Fibroblast of lung (primary cell): Measurements from ENCODE around the gene COPZ2. TPM values are rescaled to one million over a fixed set of nuclear protein-coding genes. Genes with fewer than 3 reads are reported as not detected.
"Not testable (repeated sequence)": the region's sequence is repeated elsewhere in the genome, so short reads cannot be mapped to it uniquely, and the experiment has no call there.

Experiments
- DNase-seq, 2 donors: peaks; one replicate each; pipeline versions ENCODE4 v3.0.0 to v3.0.0-alpha.2; 2010; ENCODE audit warnings: low read depth in 2 of 2
- H2AFZ ChIP-seq: 2 replicates; pipeline ENCODE4 v1.5.1; 2012; ENCODE audit warnings: low read length, control low read depth, inconsistent platforms
- H3K27ac ChIP-seq: 2 replicates; pipeline ENCODE4 v1.5.1; 2011; ENCODE audit warnings: low read length, control low read depth; ENCODE audit not compliant: insufficient read depth
- H3K27me3 ChIP-seq: 2 replicates; pipeline ENCODE4 v1.5.1; 2011; ENCODE audit warnings: mild to moderate bottlenecking, low read length; ENCODE audit not compliant: control insufficient read depth, insufficient read depth
- H3K36me3 ChIP-seq: 2 replicates; pipeline ENCODE4 v1.5.1; 2011; ENCODE audit warnings: low read length; ENCODE audit not compliant: control insufficient read depth, insufficient read depth
- H3K4me1 ChIP-seq: 2 replicates; pipeline ENCODE4 v1.5.1; 2011; ENCODE audit warnings: low read length; ENCODE audit not compliant: control insufficient read depth, insufficient read depth; ENCODE audit errors: extremely low read depth
- H3K4me2 ChIP-seq: 2 replicates; pipeline ENCODE4 v1.5.1; 2011; ENCODE audit warnings: low read length, control low read depth; ENCODE audit not compliant: insufficient read depth; ENCODE audit errors: extremely low read depth
- H3K4me3 ChIP-seq, 4 experiments: fragments of 200-600 bp in 1 of 4; sonication (generic) in 1 of 4; replicated peaks in 1 of 4; 2 replicates each; pipeline ENCODE4 v1.5.1; 2011 to 2016; ENCODE audit warnings: low read length in 4 of 4, low read depth in 3 of 4, mild to moderate bottlenecking in 3 of 4, control low read depth in 2 of 4, inconsistent platforms in 1 of 4, mixed read lengths in 1 of 4; ENCODE audit not compliant: insufficient read depth in 1 of 4; ENCODE audit errors: control extremely low read depth in 1 of 4
- H3K79me2 ChIP-seq: 2 replicates; pipeline ENCODE4 v1.5.1; 2012; ENCODE audit warnings: mild to moderate bottlenecking, low read length, inconsistent platforms; ENCODE audit not compliant: control insufficient read depth, insufficient read depth
- H3K9ac ChIP-seq: 2 replicates; pipeline ENCODE4 v1.5.1; 2011; ENCODE audit warnings: mild to moderate bottlenecking, low read length, control low read depth; ENCODE audit not compliant: insufficient read depth
- H3K9me3 ChIP-seq: 2 replicates; pipeline ENCODE4 v1.5.1; 2012; ENCODE audit warnings: low read depth, low read length; ENCODE audit not compliant: control insufficient read depth, insufficient read depth
- H4K20me1 ChIP-seq: 2 replicates; pipeline ENCODE4 v1.5.1; 2011; ENCODE audit warnings: low read length; ENCODE audit not compliant: control insufficient read depth, insufficient read depth; ENCODE audit errors: extremely low read depth
- EZH2 ChIP-seq: IDR thresholded peaks from 2 replicates; pipeline ENCODE4 v1.5.1; 2012; ENCODE audit warnings: low read length, control low read depth, mild to moderate bottlenecking; ENCODE audit errors: missing control alignments
- polyA minus RNA-seq: library from RNA; depleted of rRNA, polyadenylated mRNA; stranded (reverse); fragments of >200 nt; gene quantifications from 2 replicates; pipeline ENCODE4 v1.2.3, GENCODE V29; 2011; ENCODE audit warnings: low replicate concordance
- polyA plus RNA-seq, 2 donors: library from polyadenylated mRNA; depleted of rRNA in 1 of 2; stranded (reverse) in 1 of 2; unstranded in 1 of 2; fragments of >200 nt; gene quantifications; 2 replicates each; pipeline ENCODE4 v1.2.1, GENCODE V29; 2011 to 2012; ENCODE audit warnings: missing spikeins in 1 of 2
- total RNA-seq: library from RNA; depleted of rRNA; stranded (reverse); fragments of >200 nt; gene quantifications from 2 replicates; pipeline ENCODE4 v1.2.1, GENCODE V29; 2014
- TF ChIP-seq, protein P1 (sequence below), 2 donors: IDR thresholded peaks in 1 of 2; conservative IDR thresholded peaks in 1 of 2; 1 replicate in 1 of 2; 2 replicates in 1 of 2; pipeline ENCODE4 v1.5.1; 2011 to 2012; ENCODE audit warnings: low read length in 2 of 2, control low read depth in 1 of 2, inconsistent platforms in 1 of 2, low read depth in 1 of 2, mild to moderate bottlenecking in 1 of 2

COPZ2 gene, protein sequence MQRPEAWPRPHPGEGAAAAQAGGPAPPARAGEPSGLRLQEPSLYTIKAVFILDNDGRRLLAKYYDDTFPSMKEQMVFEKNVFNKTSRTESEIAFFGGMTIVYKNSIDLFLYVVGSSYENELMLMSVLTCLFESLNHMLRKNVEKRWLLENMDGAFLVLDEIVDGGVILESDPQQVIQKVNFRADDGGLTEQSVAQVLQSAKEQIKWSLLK
- 49.8 and 63.1 TPM in 2 replicates for total RNA-seq
- polyA plus RNA-seq = 97.9 and 104 TPM in 2 replicates
- 130 and 148 TPM in 2 replicates for polyA plus RNA-seq (2012)
- polyA minus RNA-seq = 61.9 and 91.5 TPM in 2 replicates

DNA sequence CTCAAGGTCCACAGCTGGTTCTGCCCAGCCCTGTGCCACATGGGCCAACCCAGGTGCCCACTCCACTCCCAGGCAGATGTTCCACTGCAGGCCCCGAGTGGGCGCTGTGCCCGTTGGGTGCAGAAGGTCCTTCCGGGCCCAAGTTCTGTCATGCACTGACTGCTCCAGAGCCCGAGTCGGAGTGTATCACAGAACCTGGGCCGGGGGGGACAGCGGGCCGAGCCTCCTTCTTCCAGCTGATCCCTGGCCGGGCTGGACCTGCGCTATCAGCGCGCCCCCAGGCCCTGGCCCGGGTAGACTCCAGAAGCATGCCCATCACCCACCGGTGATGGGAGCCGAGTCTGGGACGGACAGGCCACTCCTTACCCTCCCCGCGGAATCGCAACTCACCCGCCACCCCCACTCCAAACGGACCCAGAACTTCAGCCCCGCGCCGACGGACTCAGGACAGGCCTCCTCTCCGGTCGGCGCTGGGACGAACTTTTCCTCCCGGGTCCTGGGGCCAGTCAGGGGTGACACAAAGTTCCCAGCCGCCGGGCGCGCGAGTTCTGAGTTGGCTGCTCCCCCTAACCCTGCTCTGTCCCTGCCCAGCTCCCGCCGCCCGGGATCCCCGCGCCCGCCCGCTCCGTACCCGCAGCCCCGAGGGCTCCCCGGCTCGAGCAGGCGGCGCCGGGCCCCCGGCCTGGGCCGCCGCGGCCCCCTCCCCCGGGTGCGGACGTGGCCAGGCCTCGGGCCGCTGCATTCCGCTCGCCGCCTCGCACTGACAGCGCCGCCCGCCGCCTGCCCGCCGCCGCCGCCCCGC lies at the start of gene COPZ2:
TSS of gene COPZ2 (minus strand) at position 762 of the 802 bp plus-strand sequence. CDS start at position 742, 20 bp downstream.
- Histone ChIP-seq H3K4me3 (peak within 1 kb of the TSS; percentile 40 to 79 (median 68)), H3K27ac (peak within 1 kb of the TSS; percentile 63)
- DNase-seq = peak; percentile 48 to 51

GRCh38 chr17:48084932-48085331 lies 47.3 kb upstream of the COPZ2 start:
- Histone ChIP-seq H3K9ac (no peak overlapping the region), H3K27ac (no peak overlapping the region), H3K36me3 (no peaks in the 10 kb centered on the region), H3K79me2 (peaks cover 71% of the 10 kb centered on the region), H3K4me1 (no peaks in the 10 kb centered on the region), H3K9me3 (no peaks in the 10 kb centered on the region), H3K27me3 (no peaks in the 10 kb centered on the region), H3K4me3 (no peak overlapping the region), H2AFZ (no peak overlapping the region), H4K20me1 (peaks cover 2% of the 10 kb centered on the region), H3K4me2 (no peak overlapping the region)
- TF ChIP-seq, protein P1, sequence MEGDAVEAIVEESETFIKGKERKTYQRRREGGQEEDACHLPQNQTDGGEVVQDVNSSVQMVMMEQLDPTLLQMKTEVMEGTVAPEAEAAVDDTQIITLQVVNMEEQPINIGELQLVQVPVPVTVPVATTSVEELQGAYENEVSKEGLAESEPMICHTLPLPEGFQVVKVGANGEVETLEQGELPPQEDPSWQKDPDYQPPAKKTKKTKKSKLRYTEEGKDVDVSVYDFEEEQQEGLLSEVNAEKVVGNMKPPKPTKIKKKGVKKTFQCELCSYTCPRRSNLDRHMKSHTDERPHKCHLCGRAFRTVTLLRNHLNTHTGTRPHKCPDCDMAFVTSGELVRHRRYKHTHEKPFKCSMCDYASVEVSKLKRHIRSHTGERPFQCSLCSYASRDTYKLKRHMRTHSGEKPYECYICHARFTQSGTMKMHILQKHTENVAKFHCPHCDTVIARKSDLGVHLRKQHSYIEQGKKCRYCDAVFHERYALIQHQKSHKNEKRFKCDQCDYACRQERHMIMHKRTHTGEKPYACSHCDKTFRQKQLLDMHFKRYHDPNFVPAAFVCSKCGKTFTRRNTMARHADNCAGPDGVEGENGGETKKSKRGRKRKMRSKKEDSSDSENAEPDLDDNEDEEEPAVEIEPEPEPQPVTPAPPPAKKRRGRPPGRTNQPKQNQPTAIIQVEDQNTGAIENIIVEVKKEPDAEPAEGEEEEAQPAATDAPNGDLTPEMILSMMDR (conservative IDR thresholded peaks at IDR 0.05 in 1 of 2, IDR thresholded peaks at IDR 0.05 in 1 of 2; ENCODE audit: low read depth in 1 of 2, low read length in 2 of 2) = no peak
- no peak for TF ChIP-seq EZH2
- DNase-seq = no peak

More for the DNA sequence above, at the start of gene COPZ2:
- H3K79me2 ChIP-seq = no peaks in the 10 kb centered on the region
- peaks cover 11% of the 10 kb centered on the region for H3K4me1 ChIP-seq
- peak within 1 kb of the TSS; percentile 88 for H2AFZ ChIP-seq
- TF ChIP-seq, protein P1 (conservative IDR thresholded peaks at IDR 0.05 in 1 of 2, IDR thresholded peaks at IDR 0.05 in 1 of 2; ENCODE audit: low read depth in 1 of 2, low read length in 2 of 2) = peak; percentile 34 to 53
- no peak for TF ChIP-seq EZH2
- peak within 1 kb of the TSS; percentile 88 for H3K4me2 ChIP-seq
- no peaks in the 10 kb centered on the region for H3K9me3 ChIP-seq
- peaks cover 3% of the 10 kb centered on the region for H3K36me3 ChIP-seq
- no peaks in the 10 kb centered on the region for H3K27me3 ChIP-seq
- peak within 1 kb of the TSS; percentile 75 for H3K9ac ChIP-seq
- no peaks in the 10 kb centered on the region for H4K20me1 ChIP-seq

GRCh38 chr17:48081858-48082257 lies 44.3 kb upstream of the COPZ2 start:
- no peak for DNase-seq
- Histone ChIP-seq H2AFZ (no peak overlapping the region), H3K4me2 (no peak overlapping the region), H4K20me1 (peaks cover 2% of the 10 kb centered on the region), H3K4me1 (no peaks in the 10 kb centered on the region), H3K9ac (no peak overlapping the region), H3K4me3 (no peak overlapping the region), H3K36me3 (no peaks in the 10 kb centered on the region), H3K27ac (no peak overlapping the region), H3K27me3 (no peaks in the 10 kb centered on the region), H3K9me3 (no peaks in the 10 kb centered on the region), H3K79me2 (peaks cover 65% of the 10 kb centered on the region)
- TF ChIP-seq, protein P1 (conservative IDR thresholded peaks at IDR 0.05 in 1 of 2, IDR thresholded peaks at IDR 0.05 in 1 of 2; ENCODE audit: low read depth in 1 of 2, low read length in 2 of 2) = no peak
- TF ChIP-seq EZH2 = no peak

DNA sequence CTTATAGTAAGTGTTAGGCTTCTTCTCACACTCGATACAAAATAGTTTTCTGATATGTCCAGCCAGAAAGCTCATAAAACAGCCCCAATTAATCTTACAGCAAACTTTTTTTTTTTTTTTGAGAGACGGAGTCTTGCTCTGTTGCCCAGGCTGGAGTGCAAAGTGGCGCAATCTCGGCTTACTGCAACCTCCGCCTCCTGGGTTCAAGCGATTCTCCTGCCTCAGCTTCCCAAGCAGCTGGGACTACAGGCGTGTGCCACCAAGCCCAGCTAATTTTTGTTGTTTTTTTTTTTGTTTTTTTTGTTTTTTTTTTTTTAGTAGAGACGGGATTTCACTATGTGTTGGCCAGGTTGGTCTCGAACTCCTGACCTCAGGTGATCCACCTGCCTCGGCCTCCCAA lies 39.6 kb upstream of the COPZ2 start:
- not testable (repeated sequence) for H3K27ac ChIP-seq, H3K36me3 ChIP-seq, H3K4me1 ChIP-seq, H3K9ac ChIP-seq, H3K27me3 ChIP-seq, DNase-seq, H3K4me3 ChIP-seq, H2AFZ ChIP-seq, H3K4me2 ChIP-seq, H4K20me1 ChIP-seq, H3K9me3 ChIP-seq
- peaks cover 32% of the 10 kb centered on the region for H3K79me2 ChIP-seq
